H1 (cell line): ENCODE data around the gene DMWD. TPM values are rescaled to one million over a fixed set of nuclear protein-coding genes. Genes with fewer than 3 reads are reported as not detected.

ENCODE experiments used
- CTCF ChIA-PET: fragments of 300-600 bp; sonication (Branson Sonifier 250); formaldehyde crosslinking; loops from one replicate; lab custom pipeline; 2021; ENCODE audit not compliant: partially characterized antibody; lab: Charles Lee
- POLR2A ChIA-PET: fragments of 300-600 bp; sonication (Branson Sonifier 250); formaldehyde crosslinking; loops from one replicate; lab custom pipeline; 2021; ENCODE audit warnings: inconsistent platforms; ENCODE audit not compliant: partially characterized antibody; lab: Charles Lee
- DNase-seq, 2 experiments: peaks; one replicate each; pipeline versions ENCODE4 v3.0.0 to v3.0.0-alpha.2; 2010 to 2022; ENCODE audit warnings: low spot score in 2 of 2, low read depth in 1 of 2, mixed read lengths in 1 of 2
- FAIRE-seq: peaks from 2 replicates; lab custom pipeline; 2011; peaks lifted over from hg19 to GRCh38; lab: Jason Lieb, UNC
- H2AFZ ChIP-seq: 2 replicates; pipeline ENCODE4 v1.8.1; 2012; ENCODE audit warnings: low read length, inconsistent platforms
- H2AK5ac ChIP-seq: 2 replicates; pipeline ENCODE4 v1.6.1; 2013; ENCODE audit warnings: low read depth, low read length
- H2BK120ac ChIP-seq: replicated peaks from 2 replicates; pipeline ENCODE3; 2013; ENCODE audit warnings: low read depth, low read length, inconsistent platforms
- H2BK12ac ChIP-seq: 2 replicates; pipeline ENCODE4 v1.6.1; 2013; ENCODE audit warnings: low read depth, low read length
- H2BK15ac ChIP-seq: 2 replicates; pipeline ENCODE4 v1.6.1; 2013; ENCODE audit warnings: low read length
- H2BK20ac ChIP-seq: 2 replicates; pipeline ENCODE4 v1.6.1; 2013; ENCODE audit warnings: low read length
- H2BK5ac ChIP-seq: 2 replicates; pipeline ENCODE4 v1.6.1; 2013; ENCODE audit warnings: low read depth, low read length
- H3K14ac ChIP-seq: 2 replicates; pipeline ENCODE4 v1.6.1; 2013; ENCODE audit warnings: inconsistent platforms; ENCODE audit not compliant: insufficient read length
- H3K18ac ChIP-seq: 2 replicates; pipeline ENCODE4 v1.6.1; 2013; ENCODE audit warnings: low read length; ENCODE audit errors: extremely low read depth
- H3K23ac ChIP-seq: 2 replicates; pipeline ENCODE4 v1.6.1; 2013; ENCODE audit warnings: inconsistent platforms; ENCODE audit not compliant: insufficient read length
- H3K23me2 ChIP-seq: 2 replicates; pipeline ENCODE4 v1.6.1; 2013; ENCODE audit warnings: low read depth, low read length
- H3K27ac ChIP-seq: 2 replicates; pipeline ENCODE4 v1.6.1; 2011; ENCODE audit warnings: low read depth, low read length, inconsistent platforms
- H3K27me3 ChIP-seq, 4 experiments: replicated peaks in 1 of 4; 1 replicate in 1 of 4; 2 replicates in 3 of 4; pipeline versions ENCODE4 v1.6.1 to v1.8.1; 2011 to 2013; ENCODE audit warnings: low read length in 3 of 4, mild to moderate bottlenecking in 3 of 4, inconsistent platforms in 2 of 4, mixed read lengths in 2 of 4, moderate library complexity in 1 of 4; ENCODE audit not compliant: control insufficient read depth in 3 of 4, insufficient read depth in 3 of 4; ENCODE audit errors: extremely low read depth in 1 of 4
- H3K36me3 ChIP-seq, 4 experiments: 2 replicates each; pipeline versions ENCODE4 v1.6.1 to v1.8.1; 2011 to 2013; ENCODE audit warnings: mild to moderate bottlenecking in 4 of 4, low read length in 3 of 4, moderate library complexity in 2 of 4, control low read depth in 1 of 4, inconsistent platforms in 1 of 4; ENCODE audit not compliant: insufficient read depth in 4 of 4, control insufficient read depth in 2 of 4
- H3K4ac ChIP-seq: replicated peaks from 2 replicates; pipeline ENCODE3; 2013; ENCODE audit warnings: low read length, low read depth, mixed read lengths, inconsistent platforms; ENCODE audit not compliant: insufficient read length
- H3K4me1 ChIP-seq, 4 experiments: replicated peaks in 1 of 4; 1 replicate in 1 of 4; 2 replicates in 3 of 4; pipeline versions ENCODE4 v1.6.1 to v1.8.1; 2011 to 2013; ENCODE audit warnings: low read length in 3 of 4, inconsistent platforms in 2 of 4, mixed read lengths in 1 of 4; ENCODE audit not compliant: insufficient read depth in 4 of 4, control insufficient read depth in 3 of 4
- H3K4me2 ChIP-seq, 2 experiments: 2 replicates each; pipeline versions ENCODE4 v1.6.1 to v1.8.1; 2011 to 2013; ENCODE audit warnings: low read depth in 2 of 2, low read length in 2 of 2, control low read depth in 1 of 2, inconsistent platforms in 1 of 2, mild to moderate bottlenecking in 1 of 2; ENCODE audit not compliant: insufficient read depth in 1 of 2
- H3K4me3 ChIP-seq, 4 experiments: fragments of 200-600, 300-600 bp in 1 of 4; sonication (generic), shearing (Covaris generic), sonication (Bioruptor Twin) in 1 of 4; 2 replicates each; pipeline versions ENCODE4 v1.5.1 to v1.8.1; 2011 to 2016; ENCODE audit warnings: low read length in 4 of 4, low read depth in 3 of 4, control low read depth in 2 of 4, inconsistent platforms in 2 of 4, mild to moderate bottlenecking in 2 of 4, mixed read lengths in 1 of 4, moderate library complexity in 1 of 4; ENCODE audit not compliant: insufficient read depth in 2 of 4; ENCODE audit errors: extremely low read depth in 1 of 4
- H3K56ac ChIP-seq: replicated peaks from 2 replicates; pipeline ENCODE3; 2013; ENCODE audit warnings: low read depth, mild to moderate bottlenecking, mixed read lengths, low read length, inconsistent platforms; ENCODE audit not compliant: insufficient read length
- H3K79me1 ChIP-seq: 2 replicates; pipeline ENCODE4 v1.6.1; 2013; ENCODE audit warnings: low read depth, low read length, control low read depth
- H3K79me2 ChIP-seq, 2 experiments: 2 replicates each; pipeline versions ENCODE4 v1.6.1 to v1.8.1; 2012 to 2013; ENCODE audit warnings: low read length in 2 of 2, mild to moderate bottlenecking in 2 of 2, inconsistent platforms in 1 of 2; ENCODE audit not compliant: insufficient read depth in 2 of 2, control insufficient read depth in 1 of 2
- H3K9ac ChIP-seq, 4 experiments: replicated peaks in 1 of 4; 1 replicate in 1 of 4; 2 replicates in 3 of 4; pipeline versions ENCODE4 v1.6.1 to v1.8.1; 2011 to 2013; ENCODE audit warnings: low read depth in 3 of 4, low read length in 3 of 4, control low read depth in 2 of 4, mild to moderate bottlenecking in 2 of 4, moderate library complexity in 2 of 4, inconsistent platforms in 1 of 4; ENCODE audit errors: extremely low read depth in 1 of 4
- H3K9me3 ChIP-seq, 2 experiments: 2 replicates each; pipeline versions ENCODE4 v1.6.1 to v1.8.1; 2012 to 2013; ENCODE audit warnings: mild to moderate bottlenecking in 2 of 2, moderate library complexity in 2 of 2, control low read depth in 1 of 2, inconsistent platforms in 1 of 2, low read depth in 1 of 2, low read length in 1 of 2, mixed read lengths in 1 of 2; ENCODE audit not compliant: insufficient read depth in 2 of 2
- H4K20me1 ChIP-seq, 2 experiments: replicated peaks in 1 of 2; 2 replicates each; pipeline versions ENCODE3 to v1.8.1; 2011 to 2013; ENCODE audit warnings: inconsistent platforms in 2 of 2, low read length in 2 of 2, mild to moderate bottlenecking in 1 of 2; ENCODE audit not compliant: insufficient read depth in 2 of 2, control insufficient read depth in 1 of 2
- H4K5ac ChIP-seq: 2 replicates; pipeline ENCODE4 v1.6.1; 2013; ENCODE audit warnings: low read length, low read depth, mixed read lengths, inconsistent platforms; ENCODE audit not compliant: insufficient read length
- H4K8ac ChIP-seq: 2 replicates; pipeline ENCODE4 v1.8.0; 2013; ENCODE audit warnings: mild to moderate bottlenecking, moderate library complexity, low read length, inconsistent platforms; ENCODE audit not compliant: insufficient read depth; ENCODE audit errors: extremely low read depth
- H4K91ac ChIP-seq: replicated peaks from 2 replicates; pipeline ENCODE3; 2013; ENCODE audit warnings: low read length, mixed read lengths, inconsistent platforms; ENCODE audit not compliant: insufficient read length
- BACH1 ChIP-seq: IDR thresholded peaks from 2 replicates; pipeline ENCODE4 v1.6.1; 2012; ENCODE audit warnings: low read length, improper control_type of control experiment
- CBX5 ChIP-seq: fragments of 300-800, 300-1000 bp; sonication (generic); IDR thresholded peaks from 2 replicates; pipeline ENCODE4 v1.7.1; 2016; ENCODE audit warnings: antibody characterized with exemption, low read length, low read depth
- CHD1 ChIP-seq: IDR thresholded peaks from 2 replicates; pipeline ENCODE4 v1.6.1; 2012; ENCODE audit warnings: low read depth, low read length, improper control_type of control experiment
- CHD2 ChIP-seq: IDR thresholded peaks from 2 replicates; pipeline ENCODE4 v1.6.1; 2012; ENCODE audit warnings: low read length, improper control_type of control experiment
- EGR1 ChIP-seq: IDR thresholded peaks from 2 replicates; pipeline ENCODE4 v1.6.1; 2011; ENCODE audit warnings: low read depth, low read length, borderline replicate concordance
- EP300 ChIP-seq, 2 experiments: IDR thresholded peaks; 1 replicate in 1 of 2; 2 replicates in 1 of 2; pipeline ENCODE4 v1.6.1; 2011 to 2012; ENCODE audit warnings: low read depth in 2 of 2, low read length in 2 of 2, mild to moderate bottlenecking in 2 of 2, borderline replicate concordance in 1 of 2, inconsistent platforms in 1 of 2, moderate library complexity in 1 of 2
- JUN ChIP-seq: IDR thresholded peaks from 2 replicates; pipeline ENCODE4 v1.6.1; 2011; ENCODE audit warnings: low read depth, mild to moderate bottlenecking, improper control_type of control experiment, low read length
- KDM4A ChIP-seq: IDR thresholded peaks from one replicate; pipeline ENCODE4 v1.7.1; 2012; ENCODE audit warnings: low read depth, mild to moderate bottlenecking, moderate library complexity, low read length, inconsistent platforms; ENCODE audit not compliant: severe bottlenecking
- SIN3A ChIP-seq, 2 experiments: IDR thresholded peaks in 1 of 2; conservative IDR thresholded peaks in 1 of 2; 2 replicates each; pipeline ENCODE4 v1.6.1; 2011 to 2012; ENCODE audit warnings: low read length in 2 of 2, improper control_type of control experiment in 1 of 2, low read depth in 1 of 2, mild to moderate bottlenecking in 1 of 2
- TAF7 ChIP-seq: optimal IDR thresholded peaks from 2 replicates; pipeline ENCODE3; 2011; ENCODE audit warnings: low read depth, mild to moderate bottlenecking, inconsistent platforms, low read length, moderate library complexity, borderline replicate concordance
- WGBS, 2 experiments: shearing (Covaris generic) in 1 of 2; methylation state at CpG; one replicate each; pipeline versions ENCODE4 v1.1.6 to v1.1.7; 2013 to 2015; ENCODE audit warnings: low lambda C conversion rate in 2 of 2, mixed read lengths in 2 of 2, inconsistent platforms in 1 of 2, low coverage in 1 of 2, missing lambda C conversion rate in 1 of 2; ENCODE audit not compliant: insufficient replicate concordance in 2 of 2, insufficient coverage in 1 of 2, insufficient read length in 1 of 2; ENCODE audit errors: extremely low coverage in 1 of 2, missing lambda C conversion rate in 1 of 2; 5-methylcytosine and 5-hydroxymethylcytosine counted together
- polyA plus RNA-seq, 7 experiments: library from polyadenylated mRNA; depleted of rRNA in 3 of 7; stranded (reverse) in 5 of 7; unstranded in 2 of 7; fragments of >200 nt in 5 of 7; fragments of 200-250 nt in 2 of 7; gene quantifications; 1 replicate in 5 of 7; 2 replicates in 1 of 7; 4 replicates in 1 of 7; pipeline versions ENCODE4 v1.2.1 to v1.2.3, GENCODE V29; 2011 to 2013; ENCODE audit warnings: missing spikeins in 2 of 7, mixed read lengths in 2 of 7
- total RNA-seq: library from RNA; stranded (reverse); fragmentation: NEBNext Ultra II Directional; extraction: Animal tissue kit (Norgen Biotek cat#: 25700); gene quantifications from 2 replicates; pipeline ENCODE4 v1.2.1, GENCODE V29; 2021

The DMWD gene
- total and polyA plus RNA-seq, 2 of the 8 experiments (the other 6 are each of a cell fraction or from before 2014, with no cell fraction given), result 13.6 to 41.0 TPM

- peaks cover 0 to 2% (median 1%) of the 10 kb centered on the region in 4 experiments; a peak in 1 of 7 replicates for H3K27me3 ChIP-seq
- peaks cover 0 to 6% (median 1%) of the 10 kb centered on the region in 4 experiments; a peak in 1 of 7 replicates for H3K4me1 ChIP-seq
- no peak overlapping the region for H3K56ac ChIP-seq
- ChIA-PET POLR2A (interaction anchor here (0.6 to 12.9 kb wide), 5 partner anchors 12 to 44 kb away, joined by 3 to 153 read pairs (median 5); partner anchors contain the start of gene SIX5), CTCF (interaction anchor here (0.6 to 1.3 kb wide), 7 partner anchors 9 to 272 kb away, joined by 3 to 8 read pairs (median 3); partner anchors contain the start of gene SIX5)
- H3K4me3 ChIP-seq, result no peak overlapping the region
- H2BK20ac ChIP-seq, result no peak overlapping the region
- no peak overlapping the region for H3K4me2 ChIP-seq
- H4K20me1 ChIP-seq, result no peaks in the 10 kb centered on the region
- H3K9ac ChIP-seq, result no peak overlapping the region
- no peak overlapping the region for H4K5ac ChIP-seq
- no peak overlapping the region for H2BK15ac ChIP-seq
- no peak overlapping the region for H3K27ac ChIP-seq
- no peaks in the 10 kb centered on the region for H3K79me1 ChIP-seq
- H2AK5ac ChIP-seq, result no peak overlapping the region
- H3K23me2 ChIP-seq, result peaks cover 2% of the 10 kb centered on the region; the same call in 1 of the 2 replicates
- no peak overlapping the region for H3K23ac ChIP-seq
- H3K79me2 ChIP-seq, result no peaks in the 10 kb centered on the region
- no peak overlapping the region for H3K4ac ChIP-seq
- no peaks in the 10 kb centered on the region for H3K9me3 ChIP-seq
- H3K14ac ChIP-seq, result no peak overlapping the region
- no peak overlapping the region for H4K8ac ChIP-seq
- no peak for DNase-seq
- H2BK12ac ChIP-seq, result no peak overlapping the region
- no peak for FAIRE-seq
- H2BK5ac ChIP-seq, result no peak overlapping the region
- H2AFZ ChIP-seq, result no peak overlapping the region
- no peak overlapping the region for H4K91ac ChIP-seq
- no peak overlapping the region for H3K18ac ChIP-seq
- 84% methylated on average over 8 of the region's 9 CpGs; no CpG with 5 or more reads in 1 of the 2 experiments for WGBS, 2 experiments
- H3K36me3 ChIP-seq, result no peaks in the 10 kb centered on the region
- no peak overlapping the region for H2BK120ac ChIP-seq
- TF ChIP-seq TAF7, result no peak
- TF ChIP-seq KDM4A, result no peak
- no peak for TF ChIP-seq SIN3A (conservative IDR thresholded peaks at IDR 0.05 in 1 of 2, IDR thresholded peaks at IDR 0.05 in 1 of 2; ENCODE audit: low read depth in 1 of 2, low read length in 2 of 2)
- no peak for TF ChIP-seq EP300 (IDR thresholded peaks at IDR 0.05; ENCODE audit: borderline replicate concordance in 1 of 2, low read depth in 2 of 2, low read length in 2 of 2)
- TF ChIP-seq CHD1, result no peak
- no peak for TF ChIP-seq EGR1
- TF ChIP-seq CBX5, result no peak
- no peak for TF ChIP-seq JUN
- TF ChIP-seq BACH1, result no peak
- TF ChIP-seq CHD2, result no peak
These were observed 35.0 kb downstream of the DMWD start for GRCh38 chr19:45757695-45758094.
